GM21619 (cell line): ENCODE data around the gene NUDT14.

ENCODE experiments used
- ATAC-seq: cut with Tn5 transposase; IDR thresholded peaks from one replicate; pipeline ENCODE4 v1.9.1; 2021; ENCODE audit not compliant: unreplicated experiment

The NUDT14 gene

DNA sequence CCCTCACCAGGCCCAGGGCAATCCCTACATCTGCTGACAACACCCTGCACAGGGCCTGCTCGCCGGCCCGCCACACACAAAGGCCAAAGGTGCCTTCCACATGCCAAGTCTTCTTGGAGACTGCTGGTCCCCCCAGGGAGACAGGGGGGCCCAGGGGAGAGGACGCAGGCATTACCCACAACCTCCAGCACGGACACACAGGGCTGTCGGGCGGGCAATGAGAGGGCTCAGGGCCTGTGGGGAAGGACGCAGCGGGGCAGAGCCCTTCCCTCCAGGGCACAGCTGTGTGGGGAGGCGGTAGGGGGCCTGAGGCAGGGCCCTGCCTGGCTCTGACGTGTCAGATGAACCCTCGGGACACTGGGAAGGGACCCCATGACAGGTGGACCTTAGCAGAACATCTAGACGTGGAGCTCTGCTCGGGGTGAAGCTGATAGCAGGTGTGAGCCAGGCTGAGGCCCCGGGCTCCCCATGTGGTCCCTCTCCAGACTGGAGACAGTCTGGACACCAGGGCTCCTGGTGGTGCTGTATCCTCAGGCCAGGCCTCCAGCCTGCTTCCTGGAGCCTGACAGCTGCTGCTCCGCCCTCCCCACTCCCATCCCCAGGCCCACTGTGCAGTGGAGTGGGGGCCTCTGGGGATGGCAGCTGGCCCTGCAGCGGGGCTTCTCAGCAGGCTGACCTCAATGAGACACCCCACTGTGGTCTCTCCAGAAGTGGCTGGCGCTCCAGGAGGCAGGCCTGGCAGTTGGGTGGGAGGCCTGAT is 31.6 kb upstream of the NUDT14 start:
- no peak for ATAC-seq

DNA sequence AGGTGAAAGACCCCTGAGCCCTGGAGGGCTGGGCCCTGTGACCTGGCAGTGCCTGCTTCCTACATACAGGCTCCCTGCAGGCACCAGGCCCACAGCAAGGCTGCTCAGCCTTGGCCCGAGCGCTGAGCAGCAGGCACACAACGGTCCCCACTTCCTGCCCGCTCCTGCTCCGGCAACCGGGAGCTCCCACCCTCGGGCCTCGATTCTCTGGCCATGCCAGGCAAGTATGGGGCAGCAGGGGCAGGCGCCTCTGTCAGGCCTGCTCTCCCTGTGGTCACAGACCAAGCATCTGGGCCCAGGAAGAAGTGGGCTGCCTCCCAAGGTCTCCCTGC is 30.6 kb upstream of the NUDT14 start:
- no peak for ATAC-seq

DNA sequence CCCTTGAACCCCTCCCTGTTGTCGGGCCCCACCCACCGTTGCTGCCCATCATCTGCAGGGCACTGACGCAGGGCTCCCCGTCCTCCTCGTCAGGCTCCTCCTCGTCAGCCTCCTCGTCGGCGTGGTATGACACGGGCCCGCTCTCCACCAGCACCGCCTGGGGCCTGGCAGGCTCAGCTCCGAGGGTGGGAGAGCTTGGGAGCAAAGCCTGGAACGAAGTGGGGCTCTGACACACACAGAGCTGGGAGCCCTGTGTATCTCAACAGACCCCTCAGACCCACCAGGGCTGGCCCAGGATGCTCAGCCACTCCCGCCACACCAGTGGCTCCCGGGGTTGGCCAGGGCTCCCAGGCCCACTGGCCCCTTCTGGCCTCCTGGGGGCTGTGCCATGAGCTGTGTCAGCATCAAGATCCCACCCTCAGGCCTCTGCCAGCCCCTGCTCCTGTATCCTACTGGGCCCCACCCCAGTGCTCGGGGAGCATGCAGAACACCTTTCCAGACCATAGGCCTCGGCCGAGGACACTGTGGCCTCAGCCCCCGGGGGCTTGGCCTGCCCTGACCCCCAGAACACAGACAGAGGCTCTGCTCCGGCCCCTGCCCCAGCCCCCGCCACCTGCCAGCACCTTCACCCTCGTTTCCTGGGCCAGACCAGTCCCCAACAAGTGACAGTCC is 30.1 kb upstream of the NUDT14 start:
- ATAC-seq = no peak

DNA sequence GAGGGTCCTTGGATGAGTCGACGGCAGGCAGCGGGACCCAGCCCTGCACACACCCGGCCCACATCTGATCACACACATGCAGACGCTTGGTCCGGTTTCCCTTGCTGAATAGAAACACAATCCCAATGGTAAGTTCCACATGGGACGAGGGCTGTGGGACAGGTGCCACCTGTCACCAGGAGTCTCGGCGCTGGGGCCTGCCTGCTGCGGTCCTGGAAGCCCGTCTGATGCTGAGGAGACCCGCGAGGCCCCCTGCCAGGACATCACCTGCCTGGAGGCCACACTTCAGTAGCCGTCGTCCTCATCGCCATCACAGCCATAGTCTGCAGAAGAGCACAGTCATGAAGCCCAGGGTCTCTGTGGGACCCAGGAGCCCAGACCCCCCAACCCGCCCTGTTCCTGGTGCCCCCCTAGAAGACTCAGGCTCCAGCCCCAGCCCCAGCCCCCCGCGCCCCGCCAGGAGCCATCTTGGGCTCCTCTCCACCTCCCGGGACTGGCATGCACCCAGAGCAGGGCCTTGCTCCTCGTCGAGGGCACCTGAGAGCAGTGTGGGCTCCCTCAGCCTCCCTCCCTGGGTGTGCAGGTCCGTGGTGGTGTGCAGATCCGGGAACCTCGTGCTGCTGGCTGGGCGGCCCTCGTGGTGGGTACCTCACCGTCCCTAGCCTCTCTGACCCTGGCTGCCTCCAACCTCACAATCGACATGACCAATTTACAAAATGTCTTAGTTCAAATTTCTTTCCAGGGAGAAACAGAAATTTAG is 29.3 kb upstream of the NUDT14 start:
- no peak for ATAC-seq

DNA sequence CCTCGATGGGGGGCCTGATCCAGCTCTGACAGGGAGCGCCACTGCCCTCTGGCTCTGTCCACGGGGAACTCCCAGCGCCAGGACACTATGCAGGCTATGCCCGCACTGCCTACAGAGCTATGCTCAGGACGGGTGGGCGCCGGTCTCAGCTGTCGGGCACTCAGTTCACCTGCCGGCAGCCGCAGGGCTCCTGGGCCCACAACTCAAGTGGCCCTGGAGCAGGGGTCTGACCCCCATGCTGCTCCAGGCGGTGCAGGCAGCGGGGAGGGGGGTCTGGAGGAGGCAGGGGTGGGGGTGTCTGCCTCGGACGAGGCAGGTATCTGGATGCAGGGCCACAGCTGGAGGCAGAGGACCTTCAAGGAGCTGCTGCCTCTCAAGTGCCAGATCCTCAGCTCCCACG is 28.5 kb upstream of the NUDT14 start:
- no peak for ATAC-seq

DNA sequence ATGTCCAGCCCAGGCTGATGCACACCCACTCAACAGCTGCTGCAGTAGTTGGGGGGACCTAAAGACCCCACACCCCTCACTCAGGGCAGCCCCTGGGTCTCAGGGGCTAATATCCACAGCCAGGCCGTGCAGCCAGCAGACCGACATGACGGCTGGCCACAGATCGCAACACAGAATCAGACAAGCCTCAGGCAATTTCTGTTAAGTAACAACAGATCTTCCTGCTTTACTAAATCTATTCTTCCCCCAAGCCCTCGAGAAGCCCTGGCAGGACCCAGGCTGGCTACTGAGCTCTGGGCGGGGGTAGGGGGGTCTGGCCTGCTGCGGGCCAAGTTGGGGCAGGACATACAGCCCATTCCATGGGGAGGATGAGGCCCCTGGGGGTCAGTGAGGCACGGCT is 28.0 kb upstream of the NUDT14 start:
- ATAC-seq = no peak

DNA sequence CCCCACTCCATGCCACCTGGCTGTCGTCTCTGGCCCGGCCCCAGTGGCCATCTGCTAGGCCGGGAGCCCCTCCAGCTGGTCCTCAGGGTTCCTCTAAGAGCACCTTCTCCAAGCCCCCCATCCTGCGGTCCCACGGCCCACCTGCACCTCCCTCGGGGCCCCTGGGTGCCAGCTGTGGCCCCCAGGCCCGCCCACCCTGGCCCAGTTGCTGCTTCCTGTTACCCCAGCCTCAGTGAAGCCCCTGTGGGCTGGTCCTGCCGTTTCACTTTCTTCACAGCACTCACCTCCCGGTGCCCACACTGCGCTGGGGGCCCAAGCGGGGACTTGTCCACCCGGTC is 27.6 kb upstream of the NUDT14 start:
- no peak for ATAC-seq

DNA sequence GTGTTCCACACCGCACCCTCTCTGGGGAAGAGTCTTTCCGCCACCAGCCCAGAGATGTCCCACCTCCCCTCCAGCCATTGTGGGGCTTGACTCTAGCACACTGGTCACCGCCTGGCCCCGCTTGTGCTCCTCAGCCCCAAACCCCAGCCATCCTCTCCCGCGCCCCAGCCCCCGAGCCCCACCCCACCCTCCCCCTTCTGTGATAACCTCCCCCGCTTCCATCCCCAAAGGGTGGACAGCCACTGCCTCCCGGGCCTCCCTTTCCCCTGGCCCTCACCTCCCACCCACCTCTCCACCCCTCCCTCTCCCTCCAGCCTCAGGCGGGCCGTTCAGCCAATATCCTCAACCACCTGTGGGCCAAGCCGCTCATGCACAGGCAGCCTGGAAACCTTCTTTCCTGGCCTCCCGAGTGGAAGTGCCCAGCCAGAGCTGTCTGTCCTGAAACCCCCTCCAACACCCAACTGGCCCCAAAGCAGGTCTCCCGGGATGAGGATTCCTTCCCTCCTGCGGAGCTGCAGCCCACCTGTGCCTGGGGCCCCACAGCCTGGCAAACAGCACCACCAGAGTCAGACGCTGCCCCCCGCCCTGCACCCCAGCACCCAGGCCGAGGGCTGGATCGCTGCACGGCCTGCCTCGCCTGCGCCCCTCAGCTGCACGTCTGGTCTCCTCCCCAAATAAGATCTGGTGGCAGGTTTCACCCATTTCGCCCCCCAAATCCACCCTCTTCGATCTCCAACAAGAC is 27.1 kb upstream of the NUDT14 start:
- no peak for ATAC-seq

DNA sequence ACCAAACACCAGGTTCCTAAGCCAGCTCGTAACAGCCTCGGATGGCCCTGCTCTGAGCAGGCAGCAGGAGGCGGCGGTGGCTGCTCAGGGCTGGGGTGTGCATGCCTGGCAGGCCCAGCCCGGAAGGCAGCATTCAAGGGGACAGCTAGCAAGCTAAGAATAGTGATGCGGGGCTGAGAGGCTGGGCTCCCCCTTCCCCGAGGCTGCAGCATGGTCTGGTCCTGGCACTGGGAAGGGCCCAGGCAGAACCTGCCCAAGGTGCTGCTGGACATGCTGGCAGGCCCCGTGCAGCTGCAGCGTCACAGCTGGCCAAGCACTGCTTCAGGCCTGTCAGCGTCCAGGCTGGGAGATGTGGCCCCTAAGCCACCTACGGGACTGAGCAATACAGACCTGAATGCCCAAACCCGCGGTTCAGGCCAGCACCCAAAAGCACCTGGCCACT is 26.4 kb upstream of the NUDT14 start:
- no peak for ATAC-seq

DNA sequence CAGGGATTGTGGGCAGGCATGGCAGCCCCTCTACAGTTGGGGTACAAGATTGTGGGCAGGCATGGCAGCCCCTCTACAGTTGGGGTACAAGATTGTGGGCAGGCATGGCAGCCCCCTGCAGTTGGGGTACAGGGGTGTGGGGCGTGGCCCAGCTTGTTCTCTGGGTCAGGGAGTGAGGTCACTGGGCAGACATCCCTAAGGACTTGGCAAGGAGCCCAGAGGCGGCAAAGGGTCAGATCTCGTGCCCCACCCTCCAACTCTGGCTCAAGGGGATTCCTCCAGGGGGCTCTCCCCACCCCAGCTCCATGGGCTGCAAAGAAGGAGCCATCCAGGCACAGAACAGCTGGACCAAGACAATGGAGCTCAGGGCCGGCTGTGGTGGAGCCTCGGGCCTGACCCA is 25.8 kb upstream of the NUDT14 start:
- ATAC-seq = no peak

DNA sequence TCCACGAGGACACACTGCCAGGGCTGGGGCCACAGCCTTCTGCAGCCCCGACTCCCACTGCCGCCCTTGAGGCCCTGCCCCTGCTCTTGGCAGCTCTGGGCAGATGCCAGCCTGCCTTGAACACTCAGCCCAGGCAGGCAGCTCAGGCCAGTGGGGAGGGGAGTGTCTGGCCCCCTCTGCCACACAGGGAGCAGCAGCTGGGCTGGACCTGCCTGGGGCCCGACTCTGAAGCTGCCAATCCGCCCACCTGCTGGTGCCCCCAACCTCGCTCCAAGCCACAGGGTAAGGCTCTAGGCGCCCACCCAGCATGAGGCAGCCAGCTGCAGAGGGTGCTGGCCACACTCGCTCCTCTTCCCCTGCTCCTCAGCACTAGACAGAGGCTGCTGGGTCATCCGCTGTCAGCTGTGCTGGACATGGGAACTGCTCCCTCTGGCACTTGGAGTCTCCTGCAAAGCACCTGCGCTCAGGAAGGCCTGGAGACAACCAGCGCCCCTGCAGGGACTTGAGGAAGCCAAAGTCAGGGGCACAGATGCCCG is 24.6 kb upstream of the NUDT14 start:
- ATAC-seq = no peak

DNA sequence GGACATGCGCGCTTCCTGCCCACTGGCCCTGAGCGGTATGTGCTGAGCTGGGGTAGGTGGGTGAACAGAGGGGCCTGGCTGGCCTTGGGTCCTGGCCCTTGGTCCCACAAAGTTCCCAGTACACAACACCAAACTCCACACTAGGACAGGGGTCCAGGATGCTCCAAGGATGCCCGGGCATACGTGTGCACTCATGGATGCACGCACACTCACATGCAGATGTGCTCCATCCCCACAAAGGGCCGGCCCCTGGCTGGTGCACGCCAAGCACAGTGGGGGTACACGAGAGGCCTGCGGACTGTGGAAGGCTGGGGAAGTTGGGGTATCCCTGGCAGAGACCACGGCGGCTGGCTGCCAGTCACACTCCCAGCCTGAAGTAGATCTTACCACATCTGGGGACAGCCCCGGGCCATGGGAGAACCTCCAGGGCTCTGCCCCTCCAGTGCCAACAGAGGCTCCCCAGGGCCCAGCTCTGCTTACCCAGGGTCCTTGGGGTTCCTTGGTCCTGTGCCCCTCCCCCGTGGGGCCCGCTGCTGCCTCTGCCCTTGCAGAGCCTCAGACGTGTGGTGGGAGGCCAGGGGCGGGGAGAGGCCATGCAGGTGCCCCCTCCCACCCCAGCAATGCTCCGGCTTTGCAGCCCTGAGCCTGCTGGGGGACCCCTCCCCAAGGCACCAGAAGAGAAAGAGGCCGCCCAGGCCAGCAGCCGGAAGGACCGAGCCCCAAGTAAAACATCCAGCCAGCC is 24.0 kb upstream of the NUDT14 start:
- ATAC-seq = no peak

DNA sequence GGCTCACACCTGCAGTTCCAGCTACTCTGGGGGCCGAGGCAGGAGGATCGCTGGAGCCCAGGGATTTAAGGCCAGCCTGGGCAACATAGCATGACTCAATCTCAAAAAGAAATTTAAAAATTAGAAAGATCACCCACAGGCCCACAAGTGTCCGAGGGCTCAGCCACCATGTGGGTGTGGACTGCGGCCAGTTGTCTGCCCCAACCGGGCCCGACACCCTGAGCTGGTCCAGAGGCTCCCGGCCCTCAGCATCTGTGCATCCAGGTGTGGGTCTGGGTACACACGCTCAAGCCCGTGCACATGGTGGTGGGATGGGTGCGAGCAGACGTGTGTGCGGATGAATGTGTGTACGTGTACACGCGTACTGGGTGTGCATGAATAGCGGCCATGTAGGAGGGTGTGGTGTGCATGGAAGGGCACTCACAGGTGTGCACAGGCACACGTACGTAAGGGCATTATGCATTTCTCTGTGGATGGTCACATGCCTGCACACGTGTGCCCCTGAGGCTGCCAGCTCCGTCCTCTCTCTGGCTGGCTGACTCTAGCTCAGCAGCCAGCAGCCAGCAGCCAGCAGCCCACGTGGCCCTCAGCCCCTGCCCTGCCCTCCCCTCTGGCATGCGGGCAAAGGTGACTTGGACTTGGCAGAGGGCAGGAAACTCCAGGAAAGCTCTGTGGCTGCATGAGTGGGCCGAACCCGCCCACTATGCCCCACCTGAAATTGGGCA is 23.3 kb upstream of the NUDT14 start:
- no peak for ATAC-seq

DNA sequence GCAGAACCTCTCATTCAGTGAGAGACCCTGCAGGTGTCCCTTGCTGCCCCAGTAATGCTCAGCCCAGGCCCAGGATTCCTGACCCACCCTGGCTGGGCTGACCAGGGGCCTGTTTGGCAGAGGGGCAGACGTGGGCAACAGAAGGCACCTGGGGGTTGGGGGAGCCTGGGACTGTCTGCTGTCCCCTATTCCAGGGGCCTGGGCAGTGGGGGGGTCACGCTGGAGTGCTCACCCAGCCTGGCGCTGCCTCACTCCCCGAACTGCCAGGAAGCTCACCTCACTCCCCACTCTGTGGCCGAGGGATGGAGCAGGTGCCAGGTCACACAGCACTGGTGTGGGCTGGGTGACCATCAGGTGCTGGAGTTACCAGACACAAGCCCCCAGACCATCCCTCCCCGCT is 22.6 kb upstream of the NUDT14 start:
- no peak for ATAC-seq

DNA sequence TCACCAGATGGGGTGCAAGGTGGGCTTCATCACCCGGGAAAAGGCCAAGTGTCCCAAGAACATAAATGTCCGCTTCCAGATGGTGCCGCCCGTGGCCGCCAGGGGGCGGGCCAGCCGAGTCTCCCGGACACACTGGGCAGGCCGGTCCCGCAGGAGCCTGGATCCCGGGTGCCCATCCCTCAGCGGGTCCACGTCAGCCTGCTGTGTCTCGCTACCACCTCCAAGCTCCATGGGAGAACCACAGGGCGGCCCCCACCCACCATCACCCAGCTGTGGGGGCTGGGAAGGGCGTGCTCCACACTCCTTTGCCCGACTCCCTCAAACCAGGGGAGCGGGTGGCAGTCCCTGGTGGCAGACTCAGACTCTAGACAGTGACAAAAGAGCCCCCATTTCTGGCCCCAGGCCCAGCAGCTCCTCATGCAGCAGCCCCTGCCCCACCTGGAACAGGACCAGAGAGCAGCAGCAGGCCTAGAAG is 22.0 kb upstream of the NUDT14 start:
- ATAC-seq = no peak

DNA sequence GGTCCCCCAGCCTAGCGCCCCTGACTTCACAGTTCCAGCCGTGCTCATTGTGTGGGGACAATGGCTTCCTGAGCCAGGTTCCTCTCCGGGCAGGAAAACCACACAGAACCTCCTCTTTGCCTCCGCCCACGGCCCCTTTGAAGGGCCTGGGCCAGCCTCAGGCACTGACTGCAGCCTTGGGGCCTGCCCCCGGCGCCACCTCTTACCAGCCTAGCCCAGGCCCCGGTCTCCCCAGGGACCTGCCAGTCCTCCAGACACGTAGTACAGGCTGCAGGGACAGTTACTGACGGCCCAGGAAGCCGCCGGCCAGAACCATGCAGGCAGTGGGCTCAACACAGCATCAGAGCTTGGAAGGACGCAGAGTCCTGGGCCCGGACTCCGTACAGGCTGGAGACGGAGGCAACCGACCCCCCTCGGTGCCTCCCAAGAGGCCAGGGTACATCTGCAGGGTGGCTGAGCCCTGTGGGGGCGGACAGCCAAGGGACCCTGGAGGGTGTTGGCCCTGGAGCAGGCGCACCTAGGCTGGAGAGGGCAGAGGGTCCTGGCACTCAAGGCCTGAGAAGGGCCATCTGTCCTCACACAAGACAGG is 20.9 kb upstream of the NUDT14 start:
- ATAC-seq = no peak

DNA sequence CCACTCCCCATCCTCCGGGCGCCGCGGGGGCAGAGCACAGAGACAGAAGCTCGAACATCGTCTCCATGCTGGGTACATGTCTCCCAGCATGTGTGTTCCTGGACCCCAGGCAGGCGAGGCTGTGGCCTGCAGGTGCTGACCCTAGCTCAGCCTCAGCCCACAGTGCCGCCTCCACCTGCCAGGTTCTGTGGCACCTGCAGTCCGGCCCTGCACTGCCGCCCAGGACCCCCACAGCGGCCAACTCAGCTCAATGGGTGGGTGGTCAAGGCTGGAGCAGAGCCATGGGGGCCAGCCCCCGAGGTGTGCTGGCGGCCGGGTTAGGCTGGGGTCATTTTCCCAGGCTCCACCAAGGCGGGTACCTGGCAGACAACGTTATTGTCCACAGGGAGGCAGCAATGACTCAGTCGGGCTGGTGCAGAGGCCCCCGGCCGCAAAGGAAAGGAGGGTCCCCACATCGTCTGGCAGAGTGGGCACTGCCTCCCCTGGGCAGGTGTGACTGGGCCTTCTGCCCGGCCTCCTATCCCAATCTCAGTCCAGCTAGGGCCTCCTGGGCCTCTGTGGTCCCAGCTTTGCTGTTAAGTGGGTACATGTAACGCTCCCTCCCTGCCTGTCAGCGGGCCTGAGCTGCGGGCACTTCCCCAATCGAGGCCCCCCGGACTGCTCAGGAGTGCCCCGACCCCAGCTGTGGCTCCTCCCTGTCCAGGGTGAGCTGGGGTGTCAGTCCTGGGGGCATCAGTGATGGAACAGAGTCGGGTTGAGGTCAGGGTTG is 20.2 kb upstream of the NUDT14 start:
- ATAC-seq = no peak

DNA sequence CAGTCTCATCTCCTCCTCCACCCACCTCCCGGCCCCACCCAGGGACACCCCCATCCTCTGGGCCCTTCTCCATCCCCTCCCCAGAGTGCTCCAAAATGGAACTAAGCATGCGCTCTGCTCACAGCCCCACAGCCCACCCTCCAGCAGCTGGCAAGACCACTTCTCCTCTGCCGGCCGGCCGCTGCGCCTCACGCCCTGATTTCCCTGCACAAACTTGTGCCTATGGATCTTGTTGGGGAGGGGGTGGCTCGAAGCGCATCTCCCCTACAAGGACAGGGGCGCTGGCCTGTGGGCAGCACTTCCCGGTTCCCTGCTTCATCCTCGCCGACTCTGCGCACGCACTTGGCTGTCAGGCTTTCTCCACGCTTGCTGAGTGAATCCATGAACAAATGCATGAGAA is 19.5 kb upstream of the NUDT14 start:
- no peak for ATAC-seq

DNA sequence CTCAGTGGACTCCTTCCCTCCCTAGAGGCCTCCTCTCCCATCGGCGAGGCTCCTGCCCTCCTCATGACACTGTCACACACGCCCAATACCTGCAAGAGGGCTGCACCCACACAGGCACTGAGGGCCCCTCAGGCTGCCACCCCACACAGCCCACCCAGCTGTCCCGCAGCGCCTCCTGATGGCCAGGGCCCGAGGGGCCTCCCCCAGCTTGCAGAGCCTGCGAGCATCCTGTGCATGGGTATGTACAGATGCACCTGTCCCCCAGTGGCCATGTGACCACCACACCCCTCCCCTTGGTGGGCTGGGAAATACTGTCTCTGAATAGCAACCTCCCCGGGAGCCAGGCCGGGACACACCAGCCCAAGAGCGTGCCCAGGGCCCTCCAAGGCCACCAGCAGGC is 19.0 kb upstream of the NUDT14 start:
- no peak for ATAC-seq
